Gastrocnemius medialis (tissue), 4 donors: Measurements from ENCODE around the gene VPS41.

Source experiments
- CTCF ChIP-seq, 5 experiments: fragments of 450-650 bp in 3 of 5; fragments of 200-600 bp in 2 of 5; sonication (generic) in 2 of 5; IDR thresholded peaks in 4 of 5; conservative IDR thresholded peaks in 1 of 5; 1 replicate in 4 of 5; 2 replicates in 1 of 5; pipeline ENCODE4 v1.5.1; 2016 to 2019; ENCODE audit warnings: antibody characterized with exemption in 5 of 5, mild to moderate bottlenecking in 3 of 5, moderate library complexity in 3 of 5
- POLR2A ChIP-seq, 2 donors: fragments of 450-650 bp; IDR thresholded peaks; one replicate each; pipeline ENCODE4 v1.6.1; 2017; ENCODE audit warnings: antibody characterized with exemption in 2 of 2, mild to moderate bottlenecking in 2 of 2, moderate library complexity in 2 of 2

- TF ChIP-seq CTCF (IDR thresholded peaks at IDR 0.05 in 4 of 5, conservative IDR thresholded peaks at IDR 0.05 in 1 of 5): no peak
- TF ChIP-seq POLR2A (IDR thresholded peaks at IDR 0.05): no peak
These were observed 62.7 kb downstream of the VPS41 start for GRCh38 chr7:38846280-38846679.
